SH-SY5Y (cell line): ENCODE measurements around the gene ZNF362.

ENCODE experiments used
- GATA2 ChIP-seq: IDR thresholded peaks from 2 replicates; pipeline ENCODE4 v1.6.1; 2011; ENCODE audit warnings: mild to moderate bottlenecking, low read depth, low read length
- GATA3 ChIP-seq: IDR thresholded peaks from 2 replicates; pipeline ENCODE4 v1.6.1; 2011; ENCODE audit warnings: low read depth, mild to moderate bottlenecking, low read length, moderate library complexity

GRCh38 chr1:33298623-33299277, 42.5 kb downstream of the ZNF362 start:
- no peak for TF ChIP-seq GATA2
- no peak for TF ChIP-seq GATA3
